Measurements from ENCODE around the gene SPAG5.

GRCh38 chr17:28549236-28550132 lies 49.3 kb downstream of the SPAG5 start:
- no peak for TF ChIP-seq CTCF (conservative IDR thresholded peaks at IDR 0.05; ENCODE audit: low read depth in 2 of 2)
- no peak for TF ChIP-seq EZH2phosphoT487 (IDR thresholded peaks at IDR 0.05; ENCODE audit: unreplicated experiment)
- no peak for TF ChIP-seq CREB1 (CRISPR knock-in tag; IDR thresholded peaks at IDR 0.05; ENCODE audit: low read depth)
- TF ChIP-seq, protein P1, sequence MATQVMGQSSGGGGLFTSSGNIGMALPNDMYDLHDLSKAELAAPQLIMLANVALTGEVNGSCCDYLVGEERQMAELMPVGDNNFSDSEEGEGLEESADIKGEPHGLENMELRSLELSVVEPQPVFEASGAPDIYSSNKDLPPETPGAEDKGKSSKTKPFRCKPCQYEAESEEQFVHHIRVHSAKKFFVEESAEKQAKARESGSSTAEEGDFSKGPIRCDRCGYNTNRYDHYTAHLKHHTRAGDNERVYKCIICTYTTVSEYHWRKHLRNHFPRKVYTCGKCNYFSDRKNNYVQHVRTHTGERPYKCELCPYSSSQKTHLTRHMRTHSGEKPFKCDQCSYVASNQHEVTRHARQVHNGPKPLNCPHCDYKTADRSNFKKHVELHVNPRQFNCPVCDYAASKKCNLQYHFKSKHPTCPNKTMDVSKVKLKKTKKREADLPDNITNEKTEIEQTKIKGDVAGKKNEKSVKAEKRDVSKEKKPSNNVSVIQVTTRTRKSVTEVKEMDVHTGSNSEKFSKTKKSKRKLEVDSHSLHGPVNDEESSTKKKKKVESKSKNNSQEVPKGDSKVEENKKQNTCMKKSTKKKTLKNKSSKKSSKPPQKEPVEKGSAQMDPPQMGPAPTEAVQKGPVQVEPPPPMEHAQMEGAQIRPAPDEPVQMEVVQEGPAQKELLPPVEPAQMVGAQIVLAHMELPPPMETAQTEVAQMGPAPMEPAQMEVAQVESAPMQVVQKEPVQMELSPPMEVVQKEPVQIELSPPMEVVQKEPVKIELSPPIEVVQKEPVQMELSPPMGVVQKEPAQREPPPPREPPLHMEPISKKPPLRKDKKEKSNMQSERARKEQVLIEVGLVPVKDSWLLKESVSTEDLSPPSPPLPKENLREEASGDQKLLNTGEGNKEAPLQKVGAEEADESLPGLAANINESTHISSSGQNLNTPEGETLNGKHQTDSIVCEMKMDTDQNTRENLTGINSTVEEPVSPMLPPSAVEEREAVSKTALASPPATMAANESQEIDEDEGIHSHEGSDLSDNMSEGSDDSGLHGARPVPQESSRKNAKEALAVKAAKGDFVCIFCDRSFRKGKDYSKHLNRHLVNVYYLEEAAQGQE (IDR thresholded peaks at IDR 0.05; ENCODE audit: unreplicated experiment) = no peak
- no peak for TF ChIP-seq EZH2 (IDR thresholded peaks at IDR 0.05; ENCODE audit: low read depth, unreplicated experiment)
- TF ChIP-seq POLR2AphosphoS5 (IDR thresholded peaks at IDR 0.05; ENCODE audit: low read depth) = no peak
- no peak for TF ChIP-seq ZNF114 (CRISPR knock-in tag; IDR thresholded peaks at IDR 0.05)
- TF ChIP-seq STAT1 (IDR thresholded peaks at IDR 0.05; ENCODE audit: unreplicated experiment) = no peak
- TF ChIP-seq ZNF331 (CRISPR knock-in tag; IDR thresholded peaks at IDR 0.05; ENCODE audit: low read depth) = no peak
- no peak for TF ChIP-seq JUNB (IDR thresholded peaks at IDR 0.05; ENCODE audit: unreplicated experiment)

All from GM23338 (cell line).